Transverse colon (tissue), 4 donors: ENCODE data around the gene CDK5RAP2. TPM values are rescaled to one million over a fixed set of nuclear protein-coding genes. Genes with fewer than 3 reads are reported as not detected.

ENCODE experiments used
- DNase-seq: peaks from one replicate; pipeline ENCODE4 v3.0.0-alpha.2; 2019
- H3K27ac ChIP-seq, 4 donors: fragments of 200-600 bp; sonication (generic); 2 replicates each; pipeline ENCODE4 v1.5.1; 2016 to 2018; ENCODE audit warnings: inconsistent platforms in 4 of 4
- H3K27me3 ChIP-seq: fragments of 200-600 bp; sonication (generic); 2 replicates; pipeline ENCODE4 v1.5.1; 2017; ENCODE audit warnings: inconsistent platforms
- H3K36me3 ChIP-seq, 4 donors: fragments of 200-600 bp; sonication (generic); 2 replicates each; pipeline ENCODE4 v1.5.1; 2017 to 2019; ENCODE audit warnings: inconsistent platforms in 4 of 4
- H3K4me1 ChIP-seq, 4 donors: fragments of 200-600 bp; sonication (generic); 2 replicates each; pipeline ENCODE4 v1.5.1; 2017 to 2020; ENCODE audit warnings: inconsistent platforms in 4 of 4
- H3K4me3 ChIP-seq, 4 donors: fragments of 200-600 bp; sonication (generic); 1 replicate in 1 of 4; 2 replicates in 3 of 4; pipeline versions ENCODE4 v1.5.1 to v1.6.1; 2017 to 2019; ENCODE audit warnings: inconsistent platforms in 4 of 4
- H3K9me3 ChIP-seq, 2 donors: fragments of 200-600 bp; sonication (generic); 2 replicates each; pipeline ENCODE4 v1.5.1; 2017 to 2019; ENCODE audit warnings: inconsistent platforms in 2 of 2
- CTCF ChIP-seq, 5 experiments: fragments of 200-600 bp in 3 of 5; fragments of 450-650 bp in 2 of 5; sonication (generic) in 3 of 5; IDR thresholded peaks; 1 replicate in 2 of 5; 2 replicates in 3 of 5; pipeline ENCODE4 v1.5.1; 2016 to 2017; ENCODE audit warnings: antibody characterized with exemption in 5 of 5, inconsistent platforms in 3 of 5, mild to moderate bottlenecking in 2 of 5, moderate library complexity in 1 of 5
- EP300 ChIP-seq: sonication (generic); formaldehyde crosslinking; IDR thresholded peaks from one replicate; pipeline ENCODE4 v1.6.1; 2017; ENCODE audit warnings: antibody characterized with exemption, low read depth
- POLR2A ChIP-seq: fragments of 450-650 bp; IDR thresholded peaks from one replicate; pipeline ENCODE4 v1.6.1; 2016; ENCODE audit warnings: antibody characterized with exemption, mild to moderate bottlenecking, moderate library complexity
- POLR2AphosphoS5 ChIP-seq, 3 donors: sonication (generic); formaldehyde crosslinking; IDR thresholded peaks; one replicate each; pipeline ENCODE4 v1.6.1; 2016; ENCODE audit warnings: antibody characterized with exemption in 3 of 3
- WGBS, 2 donors: methylation state at CpG; one replicate each; pipeline ENCODE4 v1.1.5; 2018; ENCODE audit warnings: low coverage in 1 of 2; 5-methylcytosine and 5-hydroxymethylcytosine counted together
- in situ Hi-C, 4 donors: fragments of 200-750 bp; cut with MboI; loops; one replicate each; pipeline versions ENCODE4 v1.15.0 to v1.15.1; 2017; ENCODE audit warnings: low sequenced_read_pairs in 3 of 4, low pct_ligation_motif_present in 1 of 4, low pct_unique_long_range_greater_than_20kb in 1 of 4
- intact Hi-C: fragments of 100-400 bp; cut with DNase I; formaldehyde crosslinking; loops from one replicate; pipeline ENCODE4 v1.15.1; 2023; ENCODE audit warnings: low total_unique reads
- total RNA-seq, 4 donors: library from RNA; depleted of rRNA; stranded (reverse); fragments of >200 nt; gene quantifications; one replicate each; pipeline ENCODE4 v1.1.0, GENCODE V29; 2016

Gene CDK5RAP2
- total RNA-seq, 4 donors from 2014 or later, result 23.6 to 154 (median 28.0) TPM

GRCh38 chr9:120610975-120611689 is 31.2 kb upstream of the CDK5RAP2 start:
- intact Hi-C loops, result no loop called here
- Histone ChIP-seq H3K27ac (no peak overlapping the region), H3K4me3 (no peak overlapping the region), H3K9me3 (no peaks in the 10 kb centered on the region), H3K4me1 (no peaks in the 10 kb centered on the region), H3K36me3 (peaks cover 0 to 21% (median 0%) of the 10 kb centered on the region in 4 donors), H3K27me3 (no peaks in the 10 kb centered on the region)
- TF ChIP-seq CTCF (IDR thresholded peaks at IDR 0.05) (no peak), POLR2A (no peak), EP300 (no peak), POLR2AphosphoS5 (IDR thresholded peaks at IDR 0.05) (no peak)
- in situ Hi-C loops, result no loop called here
- no peak for DNase-seq

- WGBS, 2 donors, result 90 to 92% methylated on average over 2 of the region's 2 CpGs
- Histone ChIP-seq H3K27me3 (no peaks in the 10 kb centered on the region), H3K4me3 (no peak overlapping the region), H3K4me1 (no peaks in the 10 kb centered on the region), H3K36me3 (peaks cover 0 to 18% (median 0%) of the 10 kb centered on the region in 4 donors), H3K27ac (no peak overlapping the region), H3K9me3 (no peaks in the 10 kb centered on the region)
- no peak for TF ChIP-seq POLR2A
- TF ChIP-seq CTCF (IDR thresholded peaks at IDR 0.05), result no peak
- no peak for TF ChIP-seq POLR2AphosphoS5 (IDR thresholded peaks at IDR 0.05)
- TF ChIP-seq EP300, result no peak
- in situ Hi-C loops, result no loop called here
- intact Hi-C loops, result no loop called here
- no peak for DNase-seq
These were observed 29.7 kb upstream of the CDK5RAP2 start for GRCh38 chr9:120609636-120610035.

- DNase-seq, result no peak
- Histone ChIP-seq H3K4me3 (no peak overlapping the region), H3K9me3 (no peaks in the 10 kb centered on the region), H3K27ac (no peak overlapping the region), H3K36me3 (peaks cover 0 to 18% (median 0%) of the 10 kb centered on the region in 4 donors), H3K4me1 (peaks cover 0 to 2% (median 0%) of the 10 kb centered on the region in 4 donors), H3K27me3 (no peaks in the 10 kb centered on the region)
- no peak for TF ChIP-seq POLR2A
- TF ChIP-seq CTCF (IDR thresholded peaks at IDR 0.05), result no peak
- no peak for TF ChIP-seq POLR2AphosphoS5 (IDR thresholded peaks at IDR 0.05)
- no peak for TF ChIP-seq EP300
- intact Hi-C loops, result no loop called here
- in situ Hi-C loops, result no loop called here
These were observed 28.5 kb upstream of the CDK5RAP2 start for GRCh38 chr9:120608421-120608820.

- no peak for DNase-seq
- WGBS, 2 donors, result 50% methylated on average over 1 of the region's 1 CpG
- peaks cover 0 to 4% (median 0%) of the 10 kb centered on the region in 4 donors for H3K4me1 ChIP-seq
- no peak overlapping the region for H3K27ac ChIP-seq
- no peak for TF ChIP-seq EP300
- intact Hi-C loops (no loop called here), in situ Hi-C loops (no loop called here)
- no peaks in the 10 kb centered on the region for H3K27me3 ChIP-seq
- no peak overlapping the region for H3K4me3 ChIP-seq
- no peaks in the 10 kb centered on the region for H3K9me3 ChIP-seq
- peaks cover 0 to 18% (median 0%) of the 10 kb centered on the region in 4 donors for H3K36me3 ChIP-seq
These were observed 23.6 kb upstream of the CDK5RAP2 start for GRCh38 chr9:120603591-120603990.

- in situ Hi-C loops (no loop called here), intact Hi-C loops (no loop called here)
- H3K9me3 ChIP-seq, result no peaks in the 10 kb centered on the region
- TF ChIP-seq EP300 (no peak), POLR2AphosphoS5 (IDR thresholded peaks at IDR 0.05) (no peak), CTCF (IDR thresholded peaks at IDR 0.05) (no peak), POLR2A (no peak)
- no peak for DNase-seq
- no peak overlapping the region for H3K4me3 ChIP-seq
- H3K4me1 ChIP-seq, result peaks cover 0 to 4% (median 0%) of the 10 kb centered on the region in 4 donors
- H3K36me3 ChIP-seq, result peaks cover 0 to 18% (median 0%) of the 10 kb centered on the region in 4 donors
- WGBS, 2 donors, result 95 to 100% methylated on average over 1 of the region's 1 CpG
- no peaks in the 10 kb centered on the region for H3K27me3 ChIP-seq
- no peak overlapping the region for H3K27ac ChIP-seq
These were observed 23.0 kb upstream of the CDK5RAP2 start for GRCh38 chr9:120603010-120603409.
